HCT116 (cell line): ENCODE measurements around the gene PIK3R1. TPM values are rescaled to one million over a fixed set of nuclear protein-coding genes. Genes with fewer than 3 reads are reported as not detected.

Source experiments
- ATAC-seq: fragments of 200-7000 bp; cut with Tn5 transposase; 2 replicates; pipeline ENCODE4 v1.9.1; 2020; ENCODE audit warnings: mild to moderate bottlenecking, moderate library complexity
- BruUV-seq: library from RNA; stranded (reverse); fragments of 400-500 nt; replicated peaks from 2 replicates; lab custom pipeline; 2021; lab: Mats Ljungman, UMichigan
- CTCF ChIA-PET: fragments of 300-600 bp; sonication (Branson Sonifier 250); formaldehyde crosslinking; loops from one replicate; lab custom pipeline; 2021; ENCODE audit warnings: antibody characterized with exemption; lab: Charles Lee
- POLR2A ChIA-PET: fragments of 300-600, 350-600 bp; sonication (Branson Sonifier 250); formaldehyde crosslinking; loops from one replicate; lab custom pipeline; 2021; ENCODE audit warnings: antibody characterized with exemption; lab: Charles Lee
- RAD21 ChIA-PET, 2 experiments: fragments of 300-600 bp; sonication (Branson Sonifier 250); formaldehyde crosslinking; loops; one replicate each; lab custom pipeline; 2023; ENCODE audit warnings: low total read pairs in 2 of 2; ENCODE audit not compliant: uncharacterized antibody in 2 of 2, unreplicated experiment in 2 of 2, low non-redundant PET in 1 of 2; lab: Charles Lee
- DNase-seq: peaks from one replicate; pipeline ENCODE4 v3.0.0-alpha.2; 2010; ENCODE audit warnings: low read depth, low spot score
- H2AFZ ChIP-seq: fragments of 200-600 bp; shearing (Covaris generic), sonication (generic); 2 replicates; pipeline ENCODE4 v1.6.1; 2017; ENCODE audit warnings: low read depth, mixed run types, mixed read lengths, antibody characterized with exemption, low read length; ENCODE audit not compliant: poor library complexity, severe bottlenecking
- H3K27ac ChIP-seq: 2 replicates; pipeline ENCODE4 v1.5.1; 2012; ENCODE audit warnings: low read depth, low read length
- H3K27me3 ChIP-seq: fragments of 200-600 bp; sonication (generic); 2 replicates; pipeline ENCODE4 v1.6.1; 2016; ENCODE audit warnings: mixed run types, low read length, mixed read lengths; ENCODE audit not compliant: insufficient read depth
- H3K36me3 ChIP-seq, 2 experiments: fragments of 200-500 bp in 1 of 2; fragments of 200-600 bp in 1 of 2; sonication (Bioruptor generic) in 1 of 2; sonication (generic) in 1 of 2; 2 replicates each; pipeline versions ENCODE4 v1.5.1 to v1.6.1; 2014 to 2016; ENCODE audit warnings: low read length in 2 of 2, inconsistent platforms in 1 of 2, mixed read lengths in 1 of 2, mixed run types in 1 of 2; ENCODE audit not compliant: insufficient read depth in 2 of 2, control insufficient read depth in 1 of 2
- H3K4me1 ChIP-seq, 2 experiments: fragments of 200-600 bp in 1 of 2; sonication (generic) in 1 of 2; 2 replicates each; pipeline versions ENCODE4 v1.5.1 to v1.6.1; 2012 to 2017; ENCODE audit warnings: low read length in 2 of 2, inconsistent platforms in 1 of 2, mild to moderate bottlenecking in 1 of 2, mixed read lengths in 1 of 2, mixed run types in 1 of 2, moderate library complexity in 1 of 2; ENCODE audit not compliant: insufficient read depth in 2 of 2, control insufficient read depth in 1 of 2
- H3K4me2 ChIP-seq: fragments of 200-600 bp; sonication (generic); 2 replicates; pipeline ENCODE4 v1.6.1; 2017; ENCODE audit warnings: mixed run types, low read length, mixed read lengths
- H3K4me3 ChIP-seq, 2 experiments: fragments of 200-600 bp in 1 of 2; sonication (generic) in 1 of 2; replicated peaks in 1 of 2; 2 replicates each; pipeline ENCODE4 v1.5.1; 2011 to 2016; ENCODE audit warnings: low read length in 2 of 2, control low read depth in 1 of 2, low read depth in 1 of 2, mild to moderate bottlenecking in 1 of 2, mixed read lengths in 1 of 2, mixed run types in 1 of 2
- H3K79me2 ChIP-seq: fragments of 200-600 bp; sonication (generic); 2 replicates; pipeline ENCODE4 v1.6.1; 2017; ENCODE audit warnings: mild to moderate bottlenecking, mixed run types, low read length, moderate library complexity, mixed read lengths; ENCODE audit not compliant: insufficient read depth
- H3K9ac ChIP-seq: fragments of 200-600 bp; sonication (generic); 2 replicates; pipeline ENCODE4 v1.6.1; 2016; ENCODE audit warnings: low read length, mixed read lengths
- H3K9me2 ChIP-seq: fragments of 200-600 bp; sonication (generic), shearing (Covaris generic); 2 replicates; pipeline ENCODE4 v1.6.1; 2017; ENCODE audit warnings: mixed run types, mild to moderate bottlenecking, moderate library complexity; ENCODE audit not compliant: insufficient read depth
- H3K9me3 ChIP-seq, 2 experiments: fragments of 200-500 bp in 1 of 2; fragments of 200-600 bp in 1 of 2; sonication (Bioruptor generic) in 1 of 2; sonication (generic) in 1 of 2; 2 replicates each; pipeline ENCODE4 v1.6.1; 2014 to 2017; ENCODE audit warnings: low read length in 2 of 2, mixed read lengths in 2 of 2, inconsistent platforms in 1 of 2, low read depth in 1 of 2, mild to moderate bottlenecking in 1 of 2, mixed run types in 1 of 2, moderate library complexity in 1 of 2; ENCODE audit not compliant: control insufficient read depth in 1 of 2, insufficient read depth in 1 of 2
- H4K20me1 ChIP-seq: fragments of 200-600 bp; sonication (generic), shearing (Covaris generic); 2 replicates; pipeline ENCODE4 v1.6.1; 2017; ENCODE audit warnings: mixed run types, mild to moderate bottlenecking, moderate library complexity; ENCODE audit not compliant: insufficient read depth
- CBX3 ChIP-seq: IDR thresholded peaks from 2 replicates; pipeline ENCODE4 v1.6.1; 2012; ENCODE audit warnings: low read depth
- CTCF ChIP-seq, 3 experiments: fragments of 200-600 bp in 1 of 3; sonication (generic) in 1 of 3; IDR thresholded peaks in 2 of 3; conservative IDR thresholded peaks in 1 of 3; 2 replicates each; pipeline ENCODE4 v1.5.1; 2012 to 2017; ENCODE audit warnings: low read depth in 2 of 3, low read length in 2 of 3, antibody characterized with exemption in 1 of 3, borderline replicate concordance in 1 of 3, control low read depth in 1 of 3, mild to moderate bottlenecking in 1 of 3, mixed read lengths in 1 of 3, mixed run types in 1 of 3, moderate library complexity in 1 of 3; ENCODE audit not compliant: insufficient read depth in 1 of 3
- ELF1 ChIP-seq: IDR thresholded peaks from 2 replicates; pipeline ENCODE4 v1.6.1; 2012; ENCODE audit warnings: low read depth, borderline replicate concordance
- RAD21 ChIP-seq: IDR thresholded peaks from 2 replicates; pipeline ENCODE4 v1.6.1; 2012; ENCODE audit warnings: low read depth, mild to moderate bottlenecking
- ZNF274 ChIP-seq: fragments of 200-500 bp; sonication (Bioruptor generic); IDR thresholded peaks from 2 replicates; pipeline ENCODE4 v1.6.1; 2014; ENCODE audit warnings: mild to moderate bottlenecking, low read depth, low read length, inconsistent platforms
- intact Hi-C: fragments of 100-400 bp; cut with micrococcal nuclease; formaldehyde crosslinking; loops from 2 replicates; pipeline ENCODE4 v1.10.0; 2022
- total RNA-seq: library from RNA; stranded (reverse); gene quantifications from one replicate; pipeline ENCODE4 v1.2.1, GENCODE V29; 2021; ENCODE audit not compliant: unreplicated experiment

Gene PIK3R1
- total RNA-seq, 1 experiment from 2014 or later, result 7.2 TPM

GRCh38 chr5:68261569-68262065 lies 46.1 kb downstream of the PIK3R1 start:
- Histone ChIP-seq H3K27me3 (no peaks in the 10 kb centered on the region), H3K79me2 (no peaks in the 10 kb centered on the region), H3K9ac (no peak overlapping the region), H3K27ac (no peak overlapping the region)
- 0 out of 6 replicates have a peak, but pooled peaks of 2 of the 3 experiments have one; percentile 7 to 11 for TF ChIP-seq CTCF (IDR thresholded peaks at IDR 0.05 in 2 of 3, conservative IDR thresholded peaks at IDR 0.05 in 1 of 3; ENCODE audit: borderline replicate concordance in 1 of 3, insufficient read depth in 1 of 3, low read depth in 2 of 3, low read length in 2 of 3)
- no peak for TF ChIP-seq CBX3
- peak; percentile 30; the same call in 1 of the 2 replicates for TF ChIP-seq RAD21
- no peak for TF ChIP-seq ZNF274
- TF ChIP-seq ELF1, result no peak
- TF ChIP-seq, all 23 proteins: peak for 2
- intact Hi-C loops, result no loop called here
- no peaks in the 10 kb centered on the region for H3K9me2 ChIP-seq
- no peak overlapping the region for H2AFZ ChIP-seq
- no peaks in the 10 kb centered on the region for H4K20me1 ChIP-seq
- no peak for DNase-seq
- H3K9me3 ChIP-seq, result no peaks in the 10 kb centered on the region
- H3K4me2 ChIP-seq, result no peak overlapping the region
- H3K36me3 ChIP-seq, result no peaks in the 10 kb centered on the region
- no peaks in the 10 kb centered on the region for H3K4me1 ChIP-seq
- POLR2A ChIA-PET, result no interaction called here
- BruUV-seq, result no TSS peak
- no peak for ATAC-seq
- RAD21 ChIA-PET, result no interaction called here
- CTCF ChIA-PET, result interaction anchor here (1.4 kb wide), 1 partner anchor 9 kb away, joined by 3 read pairs; no protein-coding TSS in a partner anchor
- H3K4me3 ChIP-seq, result no peak overlapping the region
